ENCODE data around the gene KTN1. TPM values are rescaled to one million over a fixed set of nuclear protein-coding genes. Genes with fewer than 3 reads are reported as not detected.

The KTN1 gene
- total RNA-seq, 1 donor from 2014 or later = 155 TPM

GRCh38 chr14:55707365-55707804, 127.4 kb downstream of the KTN1 start:
- H3K36me3 Mint-ChIP-seq (ENCODE audit: insufficient read depth) = peaks cover 1% of the 10 kb centered on the region
- peak; percentile 71 for TF ChIP-seq CTCF (IDR thresholded peaks at IDR 0.05; ENCODE audit: unreplicated experiment)
- no peak overlapping the region for H3K4me3 Mint-ChIP-seq (ENCODE audit: low read depth)
- peaks cover 2% of the 10 kb centered on the region for H3K4me1 Mint-ChIP-seq (ENCODE audit: low read depth)
- H3K9me3 Mint-ChIP-seq (ENCODE audit: low read depth) = no peaks in the 10 kb centered on the region
- H3K27ac Mint-ChIP-seq = no peak overlapping the region
- no peak for DNase-seq (ENCODE audit: low spot score, unreplicated experiment)
- no peaks in the 10 kb centered on the region for H3K27me3 Mint-ChIP-seq

DNA sequence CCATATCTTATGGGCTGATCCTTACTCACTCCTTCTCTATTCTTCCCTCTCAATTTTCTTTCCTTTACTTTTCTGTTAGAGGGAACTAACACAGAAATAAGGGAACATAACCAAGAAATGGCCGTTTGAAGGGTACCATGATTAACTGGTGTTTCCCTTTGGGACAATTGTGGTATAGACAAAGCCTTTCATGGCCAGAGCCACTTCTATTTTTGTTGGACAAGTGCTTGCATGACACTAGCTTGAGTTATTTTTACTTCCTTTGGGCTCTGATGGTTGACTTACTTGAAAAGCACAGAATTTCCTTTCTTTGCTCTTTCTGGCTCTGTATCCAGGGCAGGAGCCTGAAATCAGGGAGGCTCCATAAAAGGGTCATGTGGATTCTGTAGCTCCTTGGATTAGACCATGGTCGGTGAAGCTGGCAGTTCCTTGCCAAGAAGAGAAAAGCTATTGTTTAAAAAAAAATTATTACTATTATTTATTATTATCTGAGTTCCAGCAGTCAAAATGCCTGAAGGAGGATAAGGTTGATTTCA, 130.6 kb downstream of the KTN1 start:
- H3K4me1 Mint-ChIP-seq (ENCODE audit: low read depth) = peaks cover 2% of the 10 kb centered on the region

GRCh38 chr14:55711175-55711811, 131.3 kb downstream of the KTN1 start:
- TF ChIP-seq CTCF (IDR thresholded peaks at IDR 0.05; ENCODE audit: unreplicated experiment) = no peak
- no peak for DNase-seq (ENCODE audit: low spot score, unreplicated experiment)
- no peak overlapping the region for H3K4me3 Mint-ChIP-seq (ENCODE audit: low read depth)
- H3K4me1 Mint-ChIP-seq (ENCODE audit: low read depth) = no peaks in the 10 kb centered on the region
- peaks cover 1% of the 10 kb centered on the region for H3K36me3 Mint-ChIP-seq (ENCODE audit: insufficient read depth)
- H3K9me3 Mint-ChIP-seq (ENCODE audit: low read depth) = no peaks in the 10 kb centered on the region
- H3K27ac Mint-ChIP-seq = no peak overlapping the region
- peaks cover 9% of the 10 kb centered on the region for H3K27me3 Mint-ChIP-seq

More for the DNA sequence above, 130.6 kb downstream of the KTN1 start:
- H3K36me3 Mint-ChIP-seq (ENCODE audit: insufficient read depth) = peaks cover 1% of the 10 kb centered on the region
- no peaks in the 10 kb centered on the region for H3K9me3 Mint-ChIP-seq (ENCODE audit: low read depth)
- H3K27me3 Mint-ChIP-seq = peaks cover 7% of the 10 kb centered on the region
- H3K4me3 Mint-ChIP-seq (ENCODE audit: low read depth) = no peak overlapping the region
- no peak for TF ChIP-seq CTCF (IDR thresholded peaks at IDR 0.05; ENCODE audit: unreplicated experiment)
- no peak overlapping the region for H3K27ac Mint-ChIP-seq
- no peak for DNase-seq (ENCODE audit: low spot score, unreplicated experiment)

GRCh38 chr14:55712491-55712890, 132.5 kb downstream of the KTN1 start:
- no peak for DNase-seq (ENCODE audit: low spot score, unreplicated experiment)
- TF ChIP-seq CTCF (IDR thresholded peaks at IDR 0.05; ENCODE audit: unreplicated experiment) = no peak
- H3K9me3 Mint-ChIP-seq (ENCODE audit: low read depth) = no peaks in the 10 kb centered on the region
- no peaks in the 10 kb centered on the region for H3K4me1 Mint-ChIP-seq (ENCODE audit: low read depth)
- peaks cover 21% of the 10 kb centered on the region for H3K27me3 Mint-ChIP-seq
- peaks cover 1% of the 10 kb centered on the region for H3K36me3 Mint-ChIP-seq (ENCODE audit: insufficient read depth)
- H3K27ac Mint-ChIP-seq = no peak overlapping the region
- no peak overlapping the region for H3K4me3 Mint-ChIP-seq (ENCODE audit: low read depth)

DNA sequence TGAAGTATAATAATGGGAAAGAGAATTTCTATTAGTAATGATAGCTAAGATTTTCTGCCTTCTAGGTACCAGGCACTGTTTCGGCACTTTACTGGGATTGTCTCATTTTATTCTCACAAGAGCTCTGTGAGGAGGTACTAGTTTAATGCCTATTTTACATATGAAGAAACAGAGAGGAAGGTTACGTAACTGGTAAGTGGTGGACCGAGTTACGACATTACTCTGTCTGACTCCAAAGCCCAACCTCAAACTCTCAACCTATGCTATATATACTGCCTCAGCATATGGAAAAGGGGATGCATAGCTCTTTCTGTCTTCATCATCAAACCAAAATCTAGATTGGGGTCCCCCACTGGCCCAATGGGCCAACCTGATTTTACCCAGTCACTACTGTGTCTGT, 133.5 kb downstream of the KTN1 start:
- Mint-ChIP-seq H3K9me3 (ENCODE audit: low read depth) (no peaks in the 10 kb centered on the region), H3K27me3 (peaks cover 24% of the 10 kb centered on the region), H3K36me3 (ENCODE audit: insufficient read depth) (peaks cover 2% of the 10 kb centered on the region), H3K4me3 (ENCODE audit: low read depth) (no peak overlapping the region), H3K4me1 (ENCODE audit: low read depth) (no peaks in the 10 kb centered on the region), H3K27ac (no peak overlapping the region)
- TF ChIP-seq CTCF (IDR thresholded peaks at IDR 0.05; ENCODE audit: unreplicated experiment) = no peak
- DNase-seq (ENCODE audit: low spot score, unreplicated experiment) = no peak
